CD4-positive, alpha-beta T cell treated with Interleukin-17A for 1 hour (primary cell): ENCODE data around the gene GNAS-AS1.

Source experiments
- DNase-seq: peaks from one replicate; pipeline ENCODE4 v3.0.0-alpha.2; 2020

GNAS-AS1 gene

GRCh38 chr20:58774667-58775263 lies 75.9 kb downstream of the GNAS-AS1 start:
- DNase-seq: no peak

DNA sequence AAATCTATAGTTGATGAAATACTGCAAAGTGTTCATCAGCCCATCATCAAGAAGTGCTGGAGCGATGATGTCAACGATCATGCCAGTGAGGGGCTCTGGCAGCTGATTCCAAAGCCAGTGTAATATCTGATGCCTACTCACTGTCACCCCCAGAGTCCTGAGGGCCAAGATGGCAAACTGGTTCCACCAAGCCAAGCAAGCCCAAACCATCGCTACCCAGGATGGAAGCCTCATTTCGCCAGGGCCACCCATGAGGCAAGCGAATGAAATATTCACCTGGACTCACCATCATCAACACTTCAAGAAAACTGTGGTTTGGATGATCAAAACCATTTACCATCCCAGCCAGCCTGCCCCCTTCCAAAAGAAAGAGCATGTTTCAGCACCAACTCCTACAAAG lies 76.5 kb downstream of the GNAS-AS1 start:
- DNase-seq: no peak

DNA sequence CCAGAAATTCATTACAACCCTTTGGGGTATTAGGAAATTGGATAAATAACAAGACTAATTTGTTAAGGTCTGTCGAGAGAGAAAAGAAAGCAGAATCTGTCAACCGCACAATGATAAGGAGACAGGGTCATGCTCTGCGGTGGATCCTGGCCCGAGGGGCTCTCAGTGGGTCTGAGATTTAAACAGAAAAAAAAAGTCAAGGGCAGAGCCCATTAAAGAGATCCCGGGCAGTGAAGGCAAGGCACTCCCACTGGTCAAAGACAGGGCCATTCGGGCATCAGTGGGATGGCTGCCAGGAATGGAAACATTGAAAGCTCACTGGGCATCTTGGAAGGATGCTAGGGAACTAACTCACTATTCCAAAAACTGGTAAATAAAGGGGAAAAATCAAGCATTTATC lies 77.9 kb downstream of the GNAS-AS1 start:
- no peak for DNase-seq
